ENCODE data around the gene EPHA3. TPM values are rescaled to one million over a fixed set of nuclear protein-coding genes. Genes with fewer than 3 reads are reported as not detected.

EPHA3 gene
- total RNA-seq, 2 donors from 2014 or later: 1.3 to 6.0 TPM

DNA sequence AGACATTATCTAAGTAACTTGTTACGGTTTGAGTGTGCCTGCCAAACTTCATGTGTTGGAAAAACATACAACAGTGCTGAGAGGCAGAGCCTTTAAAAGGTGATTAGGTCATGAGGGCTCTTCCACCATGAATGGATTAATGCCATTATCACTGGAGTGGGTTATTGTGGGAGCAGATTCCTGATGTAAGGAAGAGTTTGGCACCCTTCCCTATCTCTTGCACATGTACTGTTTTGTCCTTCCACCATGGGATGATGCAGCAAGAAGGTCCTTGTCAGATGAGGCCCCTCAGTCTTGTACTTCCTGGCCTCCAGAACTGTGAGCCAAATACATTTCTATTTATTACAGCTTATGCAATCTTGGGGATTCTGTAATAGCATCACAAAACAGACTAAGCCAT, 413.9 kb downstream of the EPHA3 start:
- Histone ChIP-seq H3K27ac (no peak overlapping the region), H3K36me3 (replicated peaks in 1 of 2; ENCODE audit: insufficient read depth in 1 of 2, low read depth in 2 of 2) (no peaks in the 10 kb centered on the region), H3K9me3 (no peaks in the 10 kb centered on the region), H3K27me3 (no peaks in the 10 kb centered on the region), H3K4me3 (no peak overlapping the region), H3K4me1 (no peaks in the 10 kb centered on the region)
- 28 to 42% methylated on average over 1 of the region's 1 CpG for WGBS, 2 donors
- TF ChIP-seq, protein P1, sequence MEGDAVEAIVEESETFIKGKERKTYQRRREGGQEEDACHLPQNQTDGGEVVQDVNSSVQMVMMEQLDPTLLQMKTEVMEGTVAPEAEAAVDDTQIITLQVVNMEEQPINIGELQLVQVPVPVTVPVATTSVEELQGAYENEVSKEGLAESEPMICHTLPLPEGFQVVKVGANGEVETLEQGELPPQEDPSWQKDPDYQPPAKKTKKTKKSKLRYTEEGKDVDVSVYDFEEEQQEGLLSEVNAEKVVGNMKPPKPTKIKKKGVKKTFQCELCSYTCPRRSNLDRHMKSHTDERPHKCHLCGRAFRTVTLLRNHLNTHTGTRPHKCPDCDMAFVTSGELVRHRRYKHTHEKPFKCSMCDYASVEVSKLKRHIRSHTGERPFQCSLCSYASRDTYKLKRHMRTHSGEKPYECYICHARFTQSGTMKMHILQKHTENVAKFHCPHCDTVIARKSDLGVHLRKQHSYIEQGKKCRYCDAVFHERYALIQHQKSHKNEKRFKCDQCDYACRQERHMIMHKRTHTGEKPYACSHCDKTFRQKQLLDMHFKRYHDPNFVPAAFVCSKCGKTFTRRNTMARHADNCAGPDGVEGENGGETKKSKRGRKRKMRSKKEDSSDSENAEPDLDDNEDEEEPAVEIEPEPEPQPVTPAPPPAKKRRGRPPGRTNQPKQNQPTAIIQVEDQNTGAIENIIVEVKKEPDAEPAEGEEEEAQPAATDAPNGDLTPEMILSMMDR (IDR thresholded peaks at IDR 0.05): no peak
- no peak for TF ChIP-seq POLR2A (IDR thresholded peaks at IDR 0.05)
- DNase-seq: no peak
- intact Hi-C loops (cut with DNase I): no loop called here
- no peak for ATAC-seq

DNA sequence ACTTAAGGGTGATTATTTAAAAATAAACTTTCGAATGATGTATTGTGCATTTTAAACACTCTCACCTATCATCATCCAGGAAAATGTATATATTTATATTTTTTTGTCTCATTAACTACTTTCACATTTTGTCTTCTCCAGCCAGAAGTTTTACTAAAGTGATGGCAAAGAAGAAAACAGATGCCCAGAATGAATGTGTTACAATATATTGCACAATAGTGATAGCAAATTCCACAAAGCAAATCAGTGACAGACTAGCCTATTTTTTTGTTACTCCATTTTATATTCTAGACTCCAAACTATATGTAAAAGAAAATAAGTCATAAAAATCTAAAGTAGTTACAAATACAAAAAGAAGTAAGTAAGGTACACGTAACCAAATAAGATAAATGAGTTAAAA, 414.7 kb downstream of the EPHA3 start:
- H3K27ac ChIP-seq: no peak overlapping the region
- H3K36me3 ChIP-seq (replicated peaks in 1 of 2; ENCODE audit: insufficient read depth in 1 of 2, low read depth in 2 of 2): no peaks in the 10 kb centered on the region
- no peaks in the 10 kb centered on the region for H3K9me3 ChIP-seq
- TF ChIP-seq, protein P1 (IDR thresholded peaks at IDR 0.05): no peak
- no peak for TF ChIP-seq POLR2A (IDR thresholded peaks at IDR 0.05)
- ATAC-seq (no peak), DNase-seq (no peak)
- H3K4me1 ChIP-seq: no peaks in the 10 kb centered on the region
- intact Hi-C loops (cut with DNase I): no loop called here
- WGBS, 2 donors: 76 to 89% methylated on average over 2 of the region's 2 CpGs
- H3K27me3 ChIP-seq: no peaks in the 10 kb centered on the region
- H3K4me3 ChIP-seq: no peak overlapping the region

DNA sequence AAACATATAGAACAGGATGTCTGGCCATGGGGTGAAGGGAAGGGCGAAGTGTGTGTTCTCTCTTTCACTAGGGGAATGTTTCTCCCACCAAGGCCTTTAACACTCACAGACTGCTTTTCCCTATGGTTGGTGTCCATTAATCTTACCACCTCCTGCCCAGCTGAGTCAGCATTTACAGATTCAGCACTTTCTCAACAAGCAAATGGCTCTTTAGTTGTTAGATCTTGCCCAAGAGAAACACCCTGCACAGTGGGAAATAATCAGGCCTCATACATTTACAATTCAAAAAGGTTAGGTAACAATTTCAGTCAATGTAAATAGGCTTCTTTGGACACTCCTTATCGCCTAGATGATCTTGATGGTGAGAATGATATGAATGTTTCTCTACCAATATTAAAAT, 418.2 kb downstream of the EPHA3 start:
- DNase-seq (no peak), ATAC-seq (no peak)
- Histone ChIP-seq H3K27ac (no peak overlapping the region), H3K36me3 (replicated peaks in 1 of 2; ENCODE audit: insufficient read depth in 1 of 2, low read depth in 2 of 2) (no peaks in the 10 kb centered on the region), H3K27me3 (no peaks in the 10 kb centered on the region), H3K4me1 (no peaks in the 10 kb centered on the region), H3K4me3 (no peak overlapping the region), H3K9me3 (no peaks in the 10 kb centered on the region)
- WGBS, 2 donors: 75 to 83% methylated on average over 2 of the region's 2 CpGs
- no peak for TF ChIP-seq POLR2A (IDR thresholded peaks at IDR 0.05)
- TF ChIP-seq, protein P1 (IDR thresholded peaks at IDR 0.05): no peak
- intact Hi-C loops (cut with DNase I): no loop called here

DNA sequence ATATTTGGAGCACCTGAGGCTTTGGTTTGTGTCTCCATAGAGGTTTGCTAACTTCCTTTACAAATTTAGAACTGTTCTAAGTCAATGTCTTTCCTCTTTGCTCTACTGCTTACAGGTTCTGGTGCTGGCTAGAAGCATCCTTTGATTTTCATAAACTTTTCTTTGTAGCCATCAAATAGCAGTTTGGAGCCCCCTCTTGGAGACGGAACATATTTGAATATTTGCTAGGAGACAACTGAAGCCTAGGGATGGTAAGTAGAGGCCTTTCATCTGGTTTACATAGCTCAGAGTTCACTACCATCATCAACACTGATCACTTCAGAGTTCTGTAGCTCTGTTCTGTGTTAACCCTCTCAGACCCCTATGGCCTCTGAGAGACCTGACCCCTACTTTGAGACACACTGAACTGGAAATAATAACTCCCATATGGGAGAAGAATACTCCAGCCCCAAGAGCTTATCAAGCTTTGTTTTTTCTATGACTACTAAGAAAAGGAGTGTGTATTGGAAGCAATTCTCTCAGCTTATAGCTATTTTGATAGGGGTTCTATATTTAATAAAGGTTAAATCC, 420.4 kb downstream of the EPHA3 start:
- Histone ChIP-seq H3K4me3 (no peak overlapping the region), H3K36me3 (replicated peaks in 1 of 2; ENCODE audit: insufficient read depth in 1 of 2, low read depth in 2 of 2) (no peaks in the 10 kb centered on the region), H3K27me3 (no peaks in the 10 kb centered on the region), H3K4me1 (no peaks in the 10 kb centered on the region), H3K27ac (no peak overlapping the region), H3K9me3 (no peaks in the 10 kb centered on the region)
- intact Hi-C loops (cut with DNase I): no loop called here
- 59 to 73% methylated on average over 1 of the region's 1 CpG for WGBS, 2 donors
- DNase-seq (no peak), ATAC-seq (no peak)
- TF ChIP-seq POLR2A (IDR thresholded peaks at IDR 0.05): no peak
- TF ChIP-seq, protein P1 (IDR thresholded peaks at IDR 0.05): no peak

Measured in body of pancreas (tissue), 4 donors.